ENCODE data around the gene PRKD2.

- TF ChIP-seq CTCF (IDR thresholded peaks at IDR 0.05) (no peak), POLR2A (IDR thresholded peaks at IDR 0.05) (no peak)
Observed at GRCh38 chr19:46633130-46633529, 83.8 kb downstream of the PRKD2 start.

All from tibial nerve (tissue), 3 donors.